Measurements from ENCODE around the gene PLEKHJ1.

Gene PLEKHJ1

GRCh38 chr19:2219726-2220125 lies 16.4 kb downstream of the PLEKHJ1 start:
- TF ChIP-seq CTCF (conservative IDR thresholded peaks at IDR 0.05; ENCODE audit: low read length) (no peak), EZH2phosphoT487 (IDR thresholded peaks at IDR 0.05; ENCODE audit: borderline replicate concordance) (no peak)

GRCh38 chr19:2217591-2217990 lies 18.5 kb downstream of the PLEKHJ1 start:
- no peak overlapping the region for H3K4me3 ChIP-seq (ENCODE audit: low read length, poor library complexity, severe bottlenecking)
- H3K4me2 ChIP-seq (ENCODE audit: low read depth, low read length, poor library complexity, severe bottlenecking): no peak overlapping the region
- H3K36me3 ChIP-seq (ENCODE audit: insufficient read depth, low read length): peaks cover 87% of the 10 kb centered on the region; the same call in 1 of the 2 replicates
- H3K9me2 ChIP-seq (replicated peaks; ENCODE audit: low read depth, low read length): no peaks in the 10 kb centered on the region
- no peaks in the 10 kb centered on the region for H3K9me3 ChIP-seq (ENCODE audit: insufficient read depth, low read depth, low read length)
- no peaks in the 10 kb centered on the region for H3K27me3 ChIP-seq (ENCODE audit: insufficient read depth, low read length, poor library complexity, severe bottlenecking)
- no peaks in the 10 kb centered on the region for H3K79me2 ChIP-seq (ENCODE audit: insufficient read depth, low read length)
- no peaks in the 10 kb centered on the region for H3F3A ChIP-seq (ENCODE audit: low read depth)
- H4K20me1 ChIP-seq (ENCODE audit: insufficient read depth, low read length, poor library complexity, severe bottlenecking): no peaks in the 10 kb centered on the region
- H3K4me1 ChIP-seq (ENCODE audit: insufficient read depth, low read length, poor library complexity, severe bottlenecking): no peaks in the 10 kb centered on the region
- no peak overlapping the region for H2AFZ ChIP-seq (ENCODE audit: low read length)
- TF ChIP-seq CTCF (conservative IDR thresholded peaks at IDR 0.05; ENCODE audit: low read length) (no peak), EZH2phosphoT487 (IDR thresholded peaks at IDR 0.05; ENCODE audit: borderline replicate concordance) (no peak)
- no peak overlapping the region for H3K9ac ChIP-seq (ENCODE audit: low read depth, low read length, poor library complexity, severe bottlenecking)

More at GRCh38 chr19:2219726-2220125, 16.4 kb downstream of the PLEKHJ1 start:
- peaks cover 85% of the 10 kb centered on the region; the same call in 1 of the 2 replicates for H3K36me3 ChIP-seq (ENCODE audit: insufficient read depth, low read length)
- H2AFZ ChIP-seq (ENCODE audit: low read length): no peak overlapping the region
- no peak overlapping the region for H3K9ac ChIP-seq (ENCODE audit: low read depth, low read length, poor library complexity, severe bottlenecking)
- H3K9me3 ChIP-seq (ENCODE audit: insufficient read depth, low read depth, low read length): no peaks in the 10 kb centered on the region
- no peaks in the 10 kb centered on the region for H3F3A ChIP-seq (ENCODE audit: low read depth)
- H3K4me3 ChIP-seq (ENCODE audit: low read length, poor library complexity, severe bottlenecking): no peak overlapping the region
- H3K27me3 ChIP-seq (ENCODE audit: insufficient read depth, low read length, poor library complexity, severe bottlenecking): no peaks in the 10 kb centered on the region
- H3K9me2 ChIP-seq (replicated peaks; ENCODE audit: low read depth, low read length): no peaks in the 10 kb centered on the region
- no peaks in the 10 kb centered on the region for H3K4me1 ChIP-seq (ENCODE audit: insufficient read depth, low read length, poor library complexity, severe bottlenecking)
- no peaks in the 10 kb centered on the region for H4K20me1 ChIP-seq (ENCODE audit: insufficient read depth, low read length, poor library complexity, severe bottlenecking)
- no peak overlapping the region for H3K4me2 ChIP-seq (ENCODE audit: low read depth, low read length, poor library complexity, severe bottlenecking)
- H3K79me2 ChIP-seq (ENCODE audit: insufficient read depth, low read length): no peaks in the 10 kb centered on the region

GRCh38 chr19:2216361-2217225 lies 19.5 kb downstream of the PLEKHJ1 start:
- Histone ChIP-seq H3K27me3 (ENCODE audit: insufficient read depth, low read length, poor library complexity, severe bottlenecking) (no peaks in the 10 kb centered on the region), H3K79me2 (ENCODE audit: insufficient read depth, low read length) (no peaks in the 10 kb centered on the region), H3K9me3 (ENCODE audit: insufficient read depth, low read depth, low read length) (no peaks in the 10 kb centered on the region), H3K4me1 (ENCODE audit: insufficient read depth, low read length, poor library complexity, severe bottlenecking) (no peaks in the 10 kb centered on the region), H3K9me2 (replicated peaks; ENCODE audit: low read depth, low read length) (no peaks in the 10 kb centered on the region), H3K4me2 (ENCODE audit: low read depth, low read length, poor library complexity, severe bottlenecking) (no peak overlapping the region), H4K20me1 (ENCODE audit: insufficient read depth, low read length, poor library complexity, severe bottlenecking) (no peaks in the 10 kb centered on the region), H3K4me3 (ENCODE audit: low read length, poor library complexity, severe bottlenecking) (no peak overlapping the region), H3K9ac (ENCODE audit: low read depth, low read length, poor library complexity, severe bottlenecking) (no peak overlapping the region), H3K36me3 (ENCODE audit: insufficient read depth, low read length) (peaks cover 88% of the 10 kb centered on the region; the same call in 1 of the 2 replicates), H3F3A (ENCODE audit: low read depth) (no peaks in the 10 kb centered on the region), H2AFZ (ENCODE audit: low read length) (no peak overlapping the region)
- TF ChIP-seq CTCF (conservative IDR thresholded peaks at IDR 0.05; ENCODE audit: low read length): no peak
- TF ChIP-seq EZH2phosphoT487 (IDR thresholded peaks at IDR 0.05; ENCODE audit: borderline replicate concordance): no peak

All from Loucy (cell line).